Nephron progenitor cell (in vitro differentiated cells): ENCODE results near the gene EPB41L4A.
"Not testable (repeated sequence)": the region's sequence is repeated elsewhere in the genome, so short reads cannot be mapped to it uniquely, and the experiment has no call there.

Source experiments
- DNase-seq: peaks from one replicate; pipeline ENCODE4 v3.0.0; 2021
- H3K27ac Mint-ChIP-seq: 2 replicates; pipeline ENCODE4 v1.8.0; 2021; ENCODE audit warnings: mild to moderate bottlenecking, moderate library complexity, mixed read lengths
- H3K27me3 Mint-ChIP-seq: 2 replicates; pipeline ENCODE4 v1.8.0; 2021; ENCODE audit warnings: mild to moderate bottlenecking, low read depth, mixed read lengths; ENCODE audit not compliant: poor library complexity
- H3K36me3 Mint-ChIP-seq: 2 replicates; pipeline ENCODE4 v1.8.0; 2021; ENCODE audit warnings: low read depth, mixed read lengths
- H3K4me1 Mint-ChIP-seq: 2 replicates; pipeline ENCODE4 v1.8.0; 2021; ENCODE audit warnings: mixed read lengths
- H3K4me3 Mint-ChIP-seq: 2 replicates; pipeline ENCODE4 v1.8.0; 2021; ENCODE audit warnings: mild to moderate bottlenecking, moderate library complexity, mixed read lengths
- H3K9me3 Mint-ChIP-seq: 2 replicates; pipeline ENCODE4 v1.8.0; 2021; ENCODE audit warnings: mild to moderate bottlenecking, moderate library complexity, mixed read lengths
- TF ChIP-seq, protein P1 (sequence below): fragments of 200-600 bp; sonication (generic); IDR thresholded peaks from 2 replicates; pipeline ENCODE4 v1.5.0; 2021; ENCODE audit warnings: antibody characterized with exemption

EPB41L4A gene

DNA sequence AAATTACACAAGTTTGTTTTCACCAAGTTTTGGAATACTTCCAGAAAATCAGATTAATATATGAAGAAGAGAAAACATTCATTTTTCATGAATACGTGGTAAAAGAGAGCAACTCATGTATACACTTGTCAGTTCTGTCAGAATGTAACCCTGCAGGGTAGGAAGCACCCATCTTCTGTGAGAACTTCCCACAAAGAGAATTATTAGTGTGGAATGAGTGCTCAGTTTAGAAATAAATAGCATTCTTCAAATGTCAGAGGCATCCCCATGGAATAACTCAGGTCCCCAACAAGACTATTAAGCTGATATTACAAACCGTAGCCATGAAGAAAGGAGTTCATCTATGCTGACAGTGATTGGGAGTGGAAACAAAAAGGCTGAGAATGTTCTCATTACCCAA, 45.2 kb downstream of the EPB41L4A start:
- Mint-ChIP-seq H3K27me3 (peaks cover 12% of the 10 kb centered on the region), H3K4me1 (no peaks in the 10 kb centered on the region), H3K9me3 (no peaks in the 10 kb centered on the region), H3K36me3 (no peaks in the 10 kb centered on the region), H3K4me3 (no peak overlapping the region), H3K27ac (no peak overlapping the region)
- no peak for DNase-seq
- TF ChIP-seq, protein P1, sequence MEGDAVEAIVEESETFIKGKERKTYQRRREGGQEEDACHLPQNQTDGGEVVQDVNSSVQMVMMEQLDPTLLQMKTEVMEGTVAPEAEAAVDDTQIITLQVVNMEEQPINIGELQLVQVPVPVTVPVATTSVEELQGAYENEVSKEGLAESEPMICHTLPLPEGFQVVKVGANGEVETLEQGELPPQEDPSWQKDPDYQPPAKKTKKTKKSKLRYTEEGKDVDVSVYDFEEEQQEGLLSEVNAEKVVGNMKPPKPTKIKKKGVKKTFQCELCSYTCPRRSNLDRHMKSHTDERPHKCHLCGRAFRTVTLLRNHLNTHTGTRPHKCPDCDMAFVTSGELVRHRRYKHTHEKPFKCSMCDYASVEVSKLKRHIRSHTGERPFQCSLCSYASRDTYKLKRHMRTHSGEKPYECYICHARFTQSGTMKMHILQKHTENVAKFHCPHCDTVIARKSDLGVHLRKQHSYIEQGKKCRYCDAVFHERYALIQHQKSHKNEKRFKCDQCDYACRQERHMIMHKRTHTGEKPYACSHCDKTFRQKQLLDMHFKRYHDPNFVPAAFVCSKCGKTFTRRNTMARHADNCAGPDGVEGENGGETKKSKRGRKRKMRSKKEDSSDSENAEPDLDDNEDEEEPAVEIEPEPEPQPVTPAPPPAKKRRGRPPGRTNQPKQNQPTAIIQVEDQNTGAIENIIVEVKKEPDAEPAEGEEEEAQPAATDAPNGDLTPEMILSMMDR: no peak

DNA sequence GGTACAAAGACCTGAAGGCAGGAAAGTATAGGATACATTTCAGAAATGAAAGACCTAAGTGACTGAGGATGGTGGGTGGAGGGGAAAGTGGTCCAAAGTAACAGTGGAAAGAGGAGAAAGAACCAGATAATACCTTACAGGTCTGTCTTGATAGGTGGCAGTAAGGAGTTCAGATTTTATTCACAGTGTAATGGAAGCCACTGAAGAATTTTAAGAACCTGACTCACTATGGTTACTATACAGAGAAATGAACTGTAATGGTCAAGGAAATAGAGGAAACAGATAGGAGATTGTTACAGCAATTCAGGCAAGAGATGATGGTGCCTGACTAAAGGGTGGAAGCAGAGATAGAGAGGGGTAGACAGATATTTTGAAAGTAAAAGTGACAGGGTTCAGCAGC, 46.5 kb downstream of the EPB41L4A start:
- Mint-ChIP-seq H3K4me3 (no peak overlapping the region), H3K9me3 (no peaks in the 10 kb centered on the region), H3K27me3 (peaks cover 12% of the 10 kb centered on the region), H3K27ac (no peak overlapping the region), H3K4me1 (no peaks in the 10 kb centered on the region), H3K36me3 (no peaks in the 10 kb centered on the region)
- TF ChIP-seq, protein P1: no peak
- no peak for DNase-seq

DNA sequence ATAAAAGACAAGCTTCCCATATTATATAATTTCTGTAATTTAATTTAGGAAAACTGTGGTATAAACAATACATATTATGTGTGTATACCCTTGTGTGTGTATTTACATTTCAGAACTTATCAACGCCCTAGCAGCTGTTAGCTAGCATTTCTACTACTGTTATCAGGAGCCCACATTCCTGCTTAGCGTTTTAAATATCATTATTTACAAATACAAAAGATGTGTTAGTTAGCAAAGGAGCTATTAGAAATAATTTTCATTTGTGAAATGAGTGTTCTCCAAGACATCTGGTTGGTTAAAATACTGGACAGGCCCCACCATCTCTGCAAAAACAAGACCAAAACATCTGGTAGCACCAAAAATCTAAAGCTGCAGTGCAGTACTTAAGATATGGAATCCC, 48.0 kb downstream of the EPB41L4A start:
- H3K27me3 Mint-ChIP-seq: peaks cover 15% of the 10 kb centered on the region
- H3K4me3 Mint-ChIP-seq: no peak overlapping the region
- no peaks in the 10 kb centered on the region for H3K36me3 Mint-ChIP-seq
- DNase-seq: no peak
- no peaks in the 10 kb centered on the region for H3K9me3 Mint-ChIP-seq
- TF ChIP-seq, protein P1: no peak
- H3K27ac Mint-ChIP-seq: no peak overlapping the region
- no peaks in the 10 kb centered on the region for H3K4me1 Mint-ChIP-seq

DNA sequence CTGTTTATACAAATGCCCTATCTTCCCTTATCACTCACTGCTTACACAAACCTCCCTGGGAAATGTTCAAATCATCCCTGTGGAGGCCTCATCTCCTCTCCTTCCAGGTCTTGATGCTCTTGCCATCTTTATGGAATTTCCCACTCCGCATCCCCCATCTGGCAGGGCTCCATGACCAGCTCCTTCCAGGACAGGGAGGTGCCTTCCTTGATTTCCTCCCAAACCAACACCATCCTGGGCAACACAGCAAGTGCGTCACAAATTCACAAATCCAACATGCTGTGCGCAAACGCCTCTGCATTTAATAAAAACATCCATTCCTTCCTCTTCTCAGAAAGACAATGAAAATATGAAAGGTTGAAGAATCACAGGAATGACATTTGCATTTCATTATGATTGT, 51.7 kb downstream of the EPB41L4A start:
- Mint-ChIP-seq H3K4me1 (peaks cover 5% of the 10 kb centered on the region), H3K27me3 (peaks cover 5% of the 10 kb centered on the region), H3K9me3 (no peaks in the 10 kb centered on the region), H3K4me3 (no peak overlapping the region), H3K36me3 (no peaks in the 10 kb centered on the region), H3K27ac (no peak overlapping the region)
- DNase-seq: no peak
- TF ChIP-seq, protein P1: no peak

DNA sequence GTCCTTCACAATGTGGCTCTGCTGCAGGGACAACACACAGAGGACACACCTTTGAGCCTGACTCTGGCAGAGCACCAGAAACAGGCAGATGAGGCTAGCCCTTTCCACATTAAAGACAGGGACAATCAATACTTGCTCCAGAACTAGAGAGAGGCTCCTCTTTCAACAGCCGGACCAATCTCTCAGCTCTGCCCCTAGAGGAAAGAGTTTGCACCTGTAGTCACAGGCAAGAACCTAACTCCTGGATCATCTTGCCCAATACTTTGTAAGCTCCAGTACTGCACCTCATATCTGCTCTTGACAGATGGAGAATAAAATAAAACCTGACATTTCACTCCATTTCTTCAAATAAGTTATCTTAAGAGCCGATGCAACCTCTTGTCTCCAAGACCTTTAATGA, 52.1 kb downstream of the EPB41L4A start:
- DNase-seq: no peak
- no peak overlapping the region for H3K27ac Mint-ChIP-seq
- H3K4me1 Mint-ChIP-seq: peaks cover 5% of the 10 kb centered on the region
- H3K4me3 Mint-ChIP-seq: no peak overlapping the region
- H3K36me3 Mint-ChIP-seq: no peaks in the 10 kb centered on the region
- peaks cover 3% of the 10 kb centered on the region for H3K27me3 Mint-ChIP-seq
- TF ChIP-seq, protein P1: peak; percentile 30
- no peaks in the 10 kb centered on the region for H3K9me3 Mint-ChIP-seq

DNA sequence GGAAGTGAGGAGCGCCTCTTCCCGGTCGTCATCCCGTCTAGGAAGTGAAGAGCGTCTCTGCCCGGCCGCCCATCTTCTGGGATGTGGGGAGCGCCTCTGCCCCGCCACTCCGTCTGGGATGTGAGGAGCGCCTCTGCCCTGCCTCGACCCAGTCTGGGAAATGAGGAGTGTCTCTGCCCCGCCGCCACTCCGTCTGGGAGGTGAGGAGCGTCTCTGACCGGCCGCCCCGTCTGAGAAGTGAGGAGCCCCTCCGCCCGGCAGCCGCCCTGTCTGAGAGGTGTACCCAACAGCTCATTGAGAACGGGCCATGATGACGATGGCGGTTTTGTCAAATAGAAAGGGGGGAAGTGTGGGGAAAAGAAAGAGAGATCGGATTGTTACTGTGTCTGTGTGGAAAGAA, 58.3 kb downstream of the EPB41L4A start:
- DNase-seq, H3K4me3 Mint-ChIP-seq, H3K36me3 Mint-ChIP-seq, H3K27ac Mint-ChIP-seq, H3K4me1 Mint-ChIP-seq, H3K27me3 Mint-ChIP-seq: not testable (repeated sequence)
- H3K9me3 Mint-ChIP-seq: peaks cover 12% of the 10 kb centered on the region
